DMS153 treated with DMSO at 0.1 percent for 48 hours (cell line): ENCODE measurements around the gene SEMA5A.
A peak's percentile ranks its signal among the peaks of the same experiment; 100 is the strongest.
"Not testable (repeated sequence)": the region's sequence is repeated elsewhere in the genome, so short reads cannot be mapped to it uniquely, and the experiment has no call there.

Experiments
- DNase-seq: peaks from one replicate; lab custom pipeline; 2025; ENCODE audit not compliant: unreplicated experiment; lab: John Stamatoyannopoulos, UW

The SEMA5A gene

GRCh38 chr5:9374025-9374424 lies 171.8 kb downstream of the SEMA5A start:
- no peak for DNase-seq

GRCh38 chr5:9373571-9373970 lies 172.3 kb downstream of the SEMA5A start:
- DNase-seq = no peak

- no peak for DNase-seq
These were observed 175.6 kb downstream of the SEMA5A start for GRCh38 chr5:9370256-9370655.

- peak; percentile 37 for DNase-seq
These were observed 180.4 kb downstream of the SEMA5A start for GRCh38 chr5:9365512-9365911.

GRCh38 chr5:9363449-9363848 lies 182.4 kb downstream of the SEMA5A start:
- DNase-seq = no peak

- no peak for DNase-seq
These were observed 182.8 kb downstream of the SEMA5A start for GRCh38 chr5:9363026-9363425.

GRCh38 chr5:9362600-9362999 lies 183.3 kb downstream of the SEMA5A start:
- no peak for DNase-seq

GRCh38 chr5:9361835-9362234 lies 184.0 kb downstream of the SEMA5A start:
- peak; percentile 49 for DNase-seq

GRCh38 chr5:9358961-9359685 lies 186.8 kb downstream of the SEMA5A start:
- DNase-seq = no peak

- no peak for DNase-seq
These were observed 189.5 kb downstream of the SEMA5A start for GRCh38 chr5:9356351-9356825.

GRCh38 chr5:9354336-9355081 lies 191.4 kb downstream of the SEMA5A start:
- DNase-seq = no peak

GRCh38 chr5:9353048-9353447 lies 192.8 kb downstream of the SEMA5A start:
- not testable (repeated sequence) for DNase-seq

- DNase-seq = no peak
These were observed 194.3 kb downstream of the SEMA5A start for GRCh38 chr5:9351546-9351945.

GRCh38 chr5:9350301-9350797 lies 195.5 kb downstream of the SEMA5A start:
- DNase-seq = no peak

- DNase-seq = no peak
These were observed 197.4 kb downstream of the SEMA5A start for GRCh38 chr5:9348401-9348996.

- no peak for DNase-seq
These were observed 198.2 kb downstream of the SEMA5A start for GRCh38 chr5:9347541-9348295.

- DNase-seq = no peak
These were observed 198.8 kb downstream of the SEMA5A start for GRCh38 chr5:9347032-9347431.

- no peak for DNase-seq
These were observed 201.1 kb downstream of the SEMA5A start for GRCh38 chr5:9344751-9345240.

- no peak for DNase-seq
These were observed 202.6 kb downstream of the SEMA5A start for GRCh38 chr5:9343146-9343850.

- no peak for DNase-seq
These were observed 203.6 kb downstream of the SEMA5A start for GRCh38 chr5:9342161-9342787.
